ENCODE measurements around the gene NHSL2.
A peak's percentile ranks its signal among the peaks of the same experiment; 100 is the strongest.
"Not testable (repeated sequence)": the region's sequence is repeated elsewhere in the genome, so short reads cannot be mapped to it uniquely, and the experiment has no call there.

NHSL2 gene

DNA sequence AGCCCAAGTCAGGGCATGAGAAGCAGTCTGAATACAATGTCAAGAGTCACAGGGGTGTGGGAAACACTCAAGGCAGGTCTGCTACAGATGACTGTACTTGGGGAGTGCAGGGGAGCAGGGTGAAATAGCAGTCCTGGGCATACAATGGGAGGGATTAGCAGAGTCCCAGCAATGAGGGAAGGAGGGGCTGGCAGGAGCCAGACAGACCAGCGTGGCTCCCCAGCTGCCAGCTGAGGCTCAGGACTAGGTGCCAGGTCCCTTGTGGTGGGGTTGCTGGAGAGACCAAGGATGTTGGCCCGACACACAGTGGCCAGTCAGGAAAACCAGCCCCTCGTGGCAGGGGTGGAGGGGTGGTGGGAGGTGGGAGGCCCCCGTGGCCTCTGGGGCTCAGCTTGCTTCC, 134.5 kb downstream of the NHSL2 start:
- no peak for DNase-seq

DNA sequence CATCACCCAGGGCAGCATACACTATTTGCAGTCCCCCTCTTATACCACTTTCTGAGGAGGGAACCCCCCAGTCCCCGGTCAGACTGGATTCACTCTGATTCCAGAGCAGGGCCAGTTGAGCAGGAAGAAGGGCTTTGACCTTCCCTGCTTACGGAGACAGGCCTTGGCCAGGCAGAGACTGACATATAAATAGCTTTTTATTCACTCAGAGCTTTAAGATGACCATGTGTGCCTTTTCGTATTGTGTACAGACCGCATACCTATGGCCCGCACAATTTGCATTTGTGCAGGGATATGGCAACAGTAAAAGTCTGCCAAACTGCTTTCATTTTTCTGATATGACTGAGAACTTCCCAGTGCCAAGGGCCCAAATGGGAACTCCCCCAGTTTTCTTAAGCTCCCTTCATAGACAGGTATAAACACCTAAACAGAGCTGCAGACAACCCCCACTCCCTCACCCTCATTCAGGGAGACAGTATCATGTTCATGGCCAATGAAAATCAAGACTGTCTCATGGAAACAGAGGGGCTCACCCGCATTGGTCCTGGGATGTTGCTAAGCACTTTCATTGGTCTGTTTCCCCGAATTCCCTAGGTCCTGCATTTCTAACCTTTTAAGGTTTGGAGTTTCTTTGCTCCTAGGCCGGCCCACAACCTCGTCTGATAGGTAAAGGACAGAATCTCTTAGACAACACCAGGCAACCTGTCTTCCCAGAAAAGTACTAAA, 135.1 kb downstream of the NHSL2 start:
- DNase-seq, result no peak

DNA sequence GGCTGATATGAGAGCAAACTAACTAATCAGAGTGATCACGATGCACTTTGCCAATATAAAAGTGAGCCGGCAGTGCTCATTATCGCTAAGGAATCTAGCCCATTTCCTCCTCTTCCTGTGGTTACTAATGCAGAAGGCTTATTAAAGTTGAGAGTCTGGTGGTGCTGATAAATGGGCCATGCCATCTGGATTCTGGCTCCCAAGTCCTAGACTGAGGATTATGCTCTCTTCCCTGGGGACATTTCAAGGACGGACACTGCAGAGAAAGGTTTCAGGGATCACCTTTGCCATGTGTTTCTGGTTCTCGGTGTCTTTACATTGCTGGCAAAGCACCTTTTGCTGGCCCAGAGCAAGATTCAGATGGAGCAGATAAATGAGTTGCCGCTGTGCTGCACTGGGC, 135.8 kb downstream of the NHSL2 start:
- peak in 1 of 5 experiments; percentile 27 for DNase-seq

DNA sequence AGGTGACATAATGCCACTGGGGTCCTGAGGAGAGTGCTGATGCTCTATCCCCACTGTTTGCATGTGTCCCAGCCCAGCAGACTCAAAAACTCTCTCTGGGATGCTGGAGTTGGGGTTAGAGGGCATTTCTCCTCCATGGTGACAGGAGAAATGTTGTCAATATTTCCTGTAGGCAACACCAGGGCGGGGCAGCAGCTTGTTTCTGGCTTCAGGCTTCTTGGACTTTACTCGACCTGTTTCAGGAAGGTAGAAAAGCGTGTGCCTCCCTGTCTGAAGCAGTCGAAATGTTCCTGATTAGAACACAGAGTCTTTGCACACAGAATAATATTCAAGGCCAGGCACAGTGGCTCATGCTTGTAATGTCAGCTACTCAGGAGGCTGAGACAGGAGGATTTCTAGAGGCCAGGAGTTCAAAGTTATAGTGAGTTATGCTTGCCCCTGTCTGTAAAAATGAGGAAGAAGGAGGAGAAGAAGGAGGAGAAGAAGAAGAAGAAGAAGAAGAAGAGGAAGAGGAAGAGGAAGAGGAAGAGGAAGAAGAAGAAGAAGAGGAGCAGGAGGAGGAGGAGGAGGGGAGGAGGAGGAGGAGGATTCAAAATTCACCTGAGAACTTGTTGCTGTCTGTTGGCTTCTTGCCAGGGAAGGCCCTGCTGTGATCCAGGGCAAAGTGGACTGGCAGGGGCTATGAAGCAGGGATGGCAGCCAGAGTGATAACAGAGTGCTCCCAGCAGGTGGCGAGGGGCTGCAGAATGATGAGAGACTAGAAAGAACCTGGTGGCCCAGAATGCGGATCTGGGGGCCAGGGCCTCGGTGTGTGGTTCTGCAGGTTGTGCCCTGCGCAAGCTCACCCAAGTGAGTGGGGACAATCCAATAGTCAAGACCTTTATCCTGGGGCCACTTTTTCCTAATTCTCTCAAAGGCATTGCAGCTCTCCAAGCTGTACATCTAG, 138.1 kb downstream of the NHSL2 start:
- DNase-seq, result no peak

DNA sequence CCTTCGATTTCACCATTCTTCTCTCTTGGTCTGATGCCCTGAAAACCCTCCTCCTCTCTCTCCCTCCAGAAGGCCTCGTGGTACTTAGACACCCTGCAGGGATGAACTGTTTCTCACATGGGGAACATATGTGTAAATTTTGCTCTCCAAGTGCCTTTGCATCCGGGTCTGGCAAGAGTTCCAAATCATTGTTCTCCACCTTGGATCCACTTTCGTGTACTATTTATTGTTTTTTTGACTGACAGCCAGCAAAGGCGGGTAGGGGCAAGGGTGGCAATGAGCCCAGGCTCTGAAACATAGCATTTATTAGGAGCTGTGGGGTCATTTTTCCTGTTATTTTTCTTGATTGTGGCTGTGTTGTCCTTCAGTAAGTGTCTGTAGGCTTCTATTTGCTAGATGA, 139.4 kb downstream of the NHSL2 start:
- no peak for DNase-seq

DNA sequence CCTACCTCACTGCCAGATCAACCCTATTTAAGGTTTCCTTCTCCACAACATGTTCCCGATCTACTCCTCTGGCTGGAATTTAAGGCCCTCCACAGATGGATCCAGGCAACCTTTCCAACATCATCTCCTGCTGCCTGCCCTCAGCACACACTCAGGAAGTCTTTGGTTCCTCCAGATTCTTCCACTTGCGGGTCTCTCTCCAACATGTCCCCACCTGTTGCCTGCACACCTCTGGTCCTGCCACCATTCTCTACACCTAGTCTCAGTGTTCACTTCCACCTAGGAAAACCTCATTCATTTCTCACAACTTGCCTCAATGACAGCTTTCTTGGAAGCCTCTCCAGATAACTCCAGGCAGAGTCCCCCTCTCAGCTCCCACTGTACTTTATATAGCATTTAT, 140.9 kb downstream of the NHSL2 start:
- DNase-seq, result no peak

DNA sequence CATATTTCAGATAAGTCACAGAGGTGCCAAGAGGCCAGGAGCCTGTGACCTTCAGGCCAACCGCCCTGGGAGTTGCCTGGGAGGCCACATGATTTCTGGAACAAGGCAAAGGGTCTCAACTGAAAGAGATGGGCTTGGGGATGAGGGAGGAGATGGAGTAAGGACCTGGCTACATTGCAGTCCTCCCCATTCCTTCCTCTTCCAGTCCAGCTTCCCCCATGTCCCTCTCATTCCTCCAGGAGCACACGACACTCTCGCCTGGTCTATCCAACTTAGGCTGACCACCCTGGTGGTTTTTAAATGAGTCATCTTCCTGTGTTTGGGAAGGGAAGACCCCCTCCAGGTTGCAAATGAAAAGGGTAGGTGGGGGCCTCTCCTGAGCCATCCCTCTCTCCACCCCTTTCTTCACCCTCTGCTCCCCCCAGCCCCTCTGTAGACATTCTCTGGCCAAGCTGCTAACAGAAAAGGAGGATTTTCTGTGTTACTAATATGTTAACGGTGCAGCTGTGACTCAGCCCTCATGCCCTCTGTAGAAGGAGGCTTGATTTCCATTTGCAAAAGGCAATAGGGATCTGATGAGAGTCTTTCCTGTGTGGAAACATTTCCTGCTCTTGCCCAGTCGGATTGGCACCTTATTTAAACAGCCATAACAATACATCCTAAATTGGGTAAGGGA, 141.9 kb downstream of the NHSL2 start:
- no peak for DNase-seq

DNA sequence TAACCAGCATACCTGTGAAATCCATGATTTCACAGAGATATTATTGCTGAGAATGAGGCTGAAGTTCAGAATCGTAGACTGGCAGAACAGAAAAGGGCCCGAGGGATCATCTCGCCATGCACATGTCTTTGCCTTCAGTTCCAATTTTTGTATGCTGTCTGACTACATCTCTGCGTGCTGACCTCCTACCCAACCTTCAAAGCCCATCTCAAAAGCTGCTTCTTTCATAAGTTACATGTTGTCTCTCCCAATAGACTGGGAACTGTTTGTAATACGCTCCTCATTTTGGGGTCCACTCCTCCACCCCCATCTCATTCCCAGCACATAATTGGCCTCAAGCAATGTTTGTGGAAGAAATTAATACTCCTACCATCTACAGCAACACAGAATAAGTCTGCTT, 142.9 kb downstream of the NHSL2 start:
- DNase-seq, result no peak

DNA sequence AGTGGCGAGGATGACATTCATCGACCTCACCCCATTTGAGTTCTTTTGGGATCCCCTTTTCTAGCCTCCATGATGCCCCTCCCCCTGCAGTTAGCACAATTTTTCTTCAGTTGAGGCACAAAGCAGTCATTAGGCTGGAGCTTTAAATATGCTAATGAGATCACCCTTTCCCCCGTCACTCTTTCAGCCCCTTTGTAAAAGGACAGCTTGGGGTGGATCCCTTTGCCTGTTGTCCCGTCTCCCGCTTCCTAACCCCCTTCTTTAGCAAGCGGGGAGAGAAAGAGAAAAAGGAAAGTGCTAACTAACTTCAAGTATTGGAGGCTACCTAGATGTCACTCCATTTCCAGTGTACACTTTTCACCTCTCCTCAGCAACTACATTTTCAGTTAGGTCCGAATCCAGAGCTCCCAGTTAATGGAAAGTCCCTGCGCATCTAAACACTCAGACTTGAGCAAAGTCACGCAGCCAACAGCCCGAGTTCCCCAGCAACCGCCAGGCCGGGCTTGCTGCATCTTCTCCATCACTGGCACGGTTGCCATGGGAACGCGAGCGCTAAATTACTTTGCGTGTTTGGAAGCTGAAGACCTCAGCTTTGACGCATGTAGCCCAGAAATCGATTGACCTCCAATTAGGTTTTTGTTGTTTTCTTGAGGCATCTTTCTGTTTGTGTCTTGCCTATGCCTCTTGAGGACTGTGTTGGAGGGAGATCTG, 144.3 kb downstream of the NHSL2 start:
- no peak for DNase-seq

DNA sequence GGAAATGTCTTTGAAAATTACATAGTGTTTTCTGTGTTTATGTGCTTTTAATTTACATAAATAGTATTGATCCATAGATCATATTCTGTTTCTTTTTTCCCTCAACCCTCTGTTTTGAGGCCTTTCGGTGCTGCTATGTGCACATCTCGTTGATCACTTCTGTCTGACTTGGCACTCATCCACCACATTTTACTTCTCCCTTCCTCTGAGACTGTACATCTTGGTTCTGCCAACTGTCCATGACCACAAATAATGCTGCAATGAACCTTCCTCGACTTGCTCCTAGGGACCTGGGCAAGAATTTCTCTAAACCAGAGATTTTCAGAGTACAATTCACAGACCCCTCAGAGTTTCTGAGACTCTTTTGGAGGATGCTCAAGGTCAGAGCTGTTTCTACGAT, 146.7 kb downstream of the NHSL2 start:
- DNase-seq, result no peak

DNA sequence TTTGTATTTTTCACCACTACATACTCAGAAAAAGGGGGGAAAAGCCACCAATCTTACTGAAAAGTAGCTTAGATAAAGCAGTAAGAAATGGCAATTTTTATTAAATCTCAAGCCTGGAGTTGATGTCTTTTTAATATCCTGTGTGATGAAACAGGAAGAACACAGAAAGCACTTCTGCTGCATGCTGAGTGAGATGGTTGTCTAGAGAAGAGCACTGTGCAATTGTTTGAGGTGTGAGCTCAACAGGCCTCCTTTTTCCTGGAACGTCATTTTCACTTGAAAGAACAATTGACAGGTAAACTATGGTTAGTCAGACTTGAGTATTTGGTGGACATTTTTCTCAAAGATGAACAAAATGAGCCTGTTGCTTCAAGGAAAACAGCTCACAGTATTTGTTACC, 147.2 kb downstream of the NHSL2 start:
- no peak for DNase-seq

DNA sequence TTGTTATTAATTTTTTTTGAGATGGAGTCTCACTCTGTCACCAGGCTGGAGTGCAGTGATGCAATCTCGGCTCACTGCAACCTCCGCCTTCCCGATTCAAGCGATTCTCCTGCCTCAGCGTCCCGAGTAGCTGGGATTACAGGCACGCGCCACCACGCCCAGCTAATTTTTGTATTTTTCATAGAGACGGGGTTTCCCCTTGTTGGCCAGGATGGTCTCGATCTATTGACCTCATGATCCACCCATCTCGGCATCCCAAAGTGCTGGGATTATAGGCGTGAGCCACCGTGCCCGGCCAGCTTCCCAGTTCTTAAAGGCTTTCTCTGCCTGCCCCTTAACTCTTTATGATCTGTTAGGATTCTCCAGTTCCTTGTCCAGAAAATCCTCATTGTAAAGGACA, 147.7 kb downstream of the NHSL2 start:
- not testable (repeated sequence) for DNase-seq

DNA sequence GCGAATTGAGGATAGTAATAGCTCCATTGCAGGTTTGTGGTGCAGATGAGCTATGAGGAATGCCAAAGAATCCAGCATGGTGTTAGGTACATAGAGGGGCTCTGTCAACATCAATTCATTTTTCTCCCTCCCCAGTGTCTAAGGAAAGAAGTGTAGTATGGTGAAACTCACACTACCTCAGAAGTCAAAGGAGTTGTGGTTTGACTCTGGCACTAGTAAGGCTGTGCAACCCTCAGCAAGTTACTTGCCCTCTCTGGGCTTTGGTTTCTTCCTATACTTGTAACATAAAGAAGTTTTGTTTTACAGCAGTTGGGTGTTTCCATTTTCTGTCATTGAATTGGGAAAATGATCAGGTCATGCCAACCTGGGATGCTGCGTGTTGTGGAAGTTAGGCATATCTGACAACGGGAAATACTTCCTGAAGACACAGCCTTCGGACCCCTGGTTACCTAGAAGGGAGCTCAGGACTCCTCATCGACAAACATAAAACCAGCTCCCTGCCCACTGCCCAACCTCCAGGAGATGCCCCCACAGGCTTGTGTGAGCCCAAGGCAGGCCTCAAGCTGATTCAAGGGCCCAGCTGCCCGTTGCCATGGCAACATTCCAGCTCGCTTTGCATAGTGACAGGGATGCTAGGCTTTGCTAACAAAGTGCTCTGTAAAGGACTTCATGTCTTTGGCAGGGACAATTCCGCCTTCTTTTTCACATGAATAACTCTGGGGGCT, 149.7 kb downstream of the NHSL2 start:
- DNase-seq, result no peak

DNA sequence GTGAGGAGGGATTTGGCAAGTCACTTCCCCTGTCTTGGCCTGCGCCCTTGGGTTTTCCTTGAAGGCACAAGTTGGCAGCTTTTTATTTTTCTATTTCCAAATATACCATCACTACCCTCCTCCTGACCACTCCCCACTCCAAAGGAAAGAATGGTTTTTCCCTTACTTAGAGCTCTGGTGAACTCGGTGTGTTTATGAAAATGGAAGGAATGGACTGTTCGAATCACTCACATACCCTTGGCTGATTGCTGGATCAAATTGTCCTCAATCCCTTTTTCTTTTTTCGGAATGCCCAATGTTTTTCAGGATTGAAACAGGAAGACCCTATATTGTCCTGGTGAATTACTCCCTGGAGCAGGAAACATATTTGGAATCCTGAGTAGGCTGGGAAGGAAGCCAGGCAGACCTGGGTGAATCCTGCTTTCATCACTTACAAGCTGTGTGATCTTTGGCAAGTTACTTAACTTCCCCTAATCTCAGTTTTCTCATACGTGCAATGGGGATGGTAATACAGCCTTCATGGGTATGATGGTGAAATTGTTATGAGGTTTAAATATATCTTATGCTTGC, 150.4 kb downstream of the NHSL2 start:
- no peak for DNase-seq

DNA sequence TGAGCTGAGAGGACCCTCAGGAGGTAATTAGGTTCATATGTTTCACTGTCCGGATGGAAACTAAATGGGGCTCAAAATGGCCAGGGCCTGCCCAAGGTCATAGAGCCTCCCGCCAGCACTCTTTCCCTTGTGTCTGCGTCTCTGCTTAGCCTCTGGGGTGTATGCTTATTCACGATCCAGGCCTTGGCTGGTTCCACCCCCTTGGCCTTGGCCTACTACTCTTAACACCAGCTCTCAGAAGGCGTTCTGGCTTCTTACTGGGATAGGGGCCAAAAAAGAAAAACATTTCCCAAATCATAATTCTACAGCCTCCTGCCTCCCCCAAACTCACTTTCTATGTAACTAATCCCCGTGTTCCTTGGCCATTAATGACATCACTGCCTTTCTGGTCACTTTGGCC, 152.3 kb downstream of the NHSL2 start:
- no peak for DNase-seq

DNA sequence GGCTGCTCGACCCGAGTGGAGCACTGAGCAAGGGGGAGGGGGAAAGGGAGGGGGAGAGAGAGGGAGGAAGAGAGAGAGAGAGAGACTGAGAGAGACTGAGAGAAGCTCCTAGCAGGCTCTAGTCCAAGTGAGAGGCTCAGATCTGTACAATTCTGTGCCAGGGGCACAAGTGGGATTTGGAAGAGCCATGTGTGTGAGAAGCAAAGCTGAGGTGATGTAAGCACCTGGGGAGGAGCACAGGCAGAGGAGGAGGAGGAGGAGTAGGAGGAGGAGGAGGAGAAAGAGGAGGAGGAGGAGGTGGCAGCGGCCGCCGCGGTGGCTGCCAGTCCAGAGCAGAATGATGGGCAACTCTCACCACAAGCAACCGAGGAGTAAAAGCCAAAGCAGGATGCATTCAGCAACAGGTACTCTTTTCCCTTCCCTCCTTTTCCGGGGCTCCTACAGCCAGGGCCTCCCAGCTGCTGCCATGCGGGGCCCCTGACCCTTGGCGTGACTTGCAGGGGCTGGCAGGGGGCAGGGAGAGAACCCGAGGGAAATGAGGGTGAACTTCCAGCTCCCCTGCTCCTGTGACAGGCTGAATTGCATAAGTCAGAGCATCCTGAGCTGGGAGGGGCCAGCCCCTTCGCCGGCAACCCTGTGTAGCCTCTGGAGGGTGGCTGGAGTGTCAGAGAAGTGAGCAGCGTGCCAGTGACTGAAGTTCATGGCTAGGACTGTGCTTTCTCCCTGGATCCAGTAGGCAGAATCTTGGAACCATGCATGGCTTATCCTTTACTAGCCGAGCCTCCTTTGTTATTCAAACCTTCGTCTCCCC, 158.9 kb downstream of the NHSL2 start:
- no peak for DNase-seq

DNA sequence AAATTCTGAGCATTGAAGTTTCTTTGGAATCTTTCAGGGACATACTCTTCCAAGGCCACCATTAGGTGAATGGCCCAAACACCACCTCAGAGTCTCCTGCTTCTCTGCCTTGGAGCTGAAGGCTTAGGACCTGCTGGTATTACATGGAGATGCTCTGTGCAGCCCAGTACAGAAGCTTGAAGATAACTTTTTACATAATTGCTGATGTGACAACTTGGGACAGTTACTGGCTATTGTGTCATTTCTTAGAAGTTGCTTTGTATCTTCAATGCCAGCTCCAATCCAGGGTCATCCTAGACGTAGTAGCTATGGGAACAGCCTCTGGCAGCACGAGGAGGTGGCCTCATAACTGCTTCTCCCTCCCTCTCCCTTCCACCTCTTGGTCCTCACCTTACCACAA, 160.6 kb downstream of the NHSL2 start:
- no peak for DNase-seq

DNA sequence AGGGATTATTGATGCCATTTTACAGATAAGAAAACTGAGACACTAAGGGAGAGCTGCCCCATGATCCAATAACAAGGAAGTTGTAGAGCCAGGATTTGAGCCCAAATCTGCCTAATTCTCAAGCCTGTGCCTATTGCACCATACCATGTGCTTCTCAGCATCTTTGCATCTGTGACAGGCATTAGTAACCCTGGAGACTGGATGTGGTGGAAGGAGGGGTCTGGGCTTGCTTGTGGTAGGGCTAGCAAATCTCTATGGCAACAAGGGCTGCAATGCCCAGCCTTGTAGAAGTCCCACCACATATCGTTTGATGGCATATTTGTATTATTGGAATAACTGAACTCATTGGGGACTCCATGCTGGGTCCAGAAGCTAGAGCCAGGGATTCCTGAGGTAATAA, 163.0 kb downstream of the NHSL2 start:
- DNase-seq, result no peak

DNA sequence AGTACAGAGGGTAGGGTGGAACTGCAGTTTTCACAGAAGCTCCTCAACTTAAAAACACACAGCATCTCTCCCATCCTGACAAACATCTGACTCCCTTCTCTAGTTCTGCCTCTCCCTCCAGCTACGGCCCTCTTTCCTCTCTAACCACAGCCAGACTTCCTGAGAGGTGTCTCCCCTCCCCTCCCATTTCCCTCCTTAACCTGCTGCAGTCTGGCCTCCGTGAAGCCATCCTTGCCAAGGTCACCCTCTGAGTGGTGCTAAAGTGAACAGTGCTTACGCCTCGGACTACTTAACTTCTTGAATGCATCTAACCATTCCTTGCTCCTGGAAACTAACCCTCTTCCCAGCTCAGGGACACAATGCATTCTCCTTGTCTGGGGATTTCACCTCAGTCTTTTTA, 167.8 kb downstream of the NHSL2 start:
- no peak for DNase-seq

DNA sequence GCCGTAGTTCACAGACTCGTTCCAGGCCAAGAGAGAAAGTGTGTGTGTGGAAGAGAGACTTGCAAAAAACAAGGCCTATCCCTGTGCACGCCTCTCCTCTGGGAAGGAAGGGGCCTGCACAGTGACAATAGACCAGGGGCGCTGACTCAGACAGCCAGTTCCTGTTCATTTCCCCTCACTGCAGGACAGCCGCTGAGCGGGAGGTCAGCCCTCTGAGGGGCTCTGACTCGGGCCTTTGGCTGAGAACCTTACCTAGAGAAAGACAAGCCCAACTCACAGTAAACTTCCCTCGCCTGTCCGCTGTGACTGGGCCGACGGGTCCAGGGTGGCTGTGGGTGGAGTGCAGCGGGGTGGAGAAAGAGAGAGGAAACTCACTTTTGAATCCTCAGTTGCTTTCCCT, 169.0 kb downstream of the NHSL2 start:
- no peak for DNase-seq

DNA sequence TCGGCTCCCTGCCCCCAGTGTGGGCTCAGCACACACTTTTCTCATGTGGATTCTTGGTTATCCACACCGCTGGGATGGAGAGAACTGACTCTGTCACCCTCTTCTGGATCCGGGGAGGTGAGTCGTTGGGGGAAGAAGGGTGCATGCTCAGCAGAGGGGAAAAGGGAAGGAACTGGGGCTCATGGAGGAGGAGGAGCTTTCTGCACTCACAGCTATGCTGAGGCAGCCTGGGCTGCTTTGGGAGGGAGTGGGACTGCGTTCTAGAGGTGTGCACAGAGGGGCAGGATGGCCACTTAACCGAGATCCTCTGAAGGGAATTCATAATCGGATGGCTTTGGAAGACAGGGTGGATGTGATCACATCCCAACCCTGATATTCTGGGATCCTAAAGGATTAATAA, 169.5 kb downstream of the NHSL2 start:
- no peak for DNase-seq
